HepG2 (cell line): ENCODE results near the gene GSDME.

ENCODE experiments used
- FOXA3 ChIP-seq: IDR thresholded peaks from 2 replicates; pipeline ENCODE4 v1.6.1; 2016; ENCODE audit warnings: missing genetic modification reagents, missing compliant biosample characterization
- TF ChIP-seq, protein P1 (sequence below): sonication (generic); formaldehyde crosslinking; IDR thresholded peaks from 2 replicates; pipeline ENCODE4 v1.5.0; 2020; ENCODE audit warnings: mild to moderate bottlenecking, missing genetic modification reagents, moderate library complexity

- TF ChIP-seq, protein P1, sequence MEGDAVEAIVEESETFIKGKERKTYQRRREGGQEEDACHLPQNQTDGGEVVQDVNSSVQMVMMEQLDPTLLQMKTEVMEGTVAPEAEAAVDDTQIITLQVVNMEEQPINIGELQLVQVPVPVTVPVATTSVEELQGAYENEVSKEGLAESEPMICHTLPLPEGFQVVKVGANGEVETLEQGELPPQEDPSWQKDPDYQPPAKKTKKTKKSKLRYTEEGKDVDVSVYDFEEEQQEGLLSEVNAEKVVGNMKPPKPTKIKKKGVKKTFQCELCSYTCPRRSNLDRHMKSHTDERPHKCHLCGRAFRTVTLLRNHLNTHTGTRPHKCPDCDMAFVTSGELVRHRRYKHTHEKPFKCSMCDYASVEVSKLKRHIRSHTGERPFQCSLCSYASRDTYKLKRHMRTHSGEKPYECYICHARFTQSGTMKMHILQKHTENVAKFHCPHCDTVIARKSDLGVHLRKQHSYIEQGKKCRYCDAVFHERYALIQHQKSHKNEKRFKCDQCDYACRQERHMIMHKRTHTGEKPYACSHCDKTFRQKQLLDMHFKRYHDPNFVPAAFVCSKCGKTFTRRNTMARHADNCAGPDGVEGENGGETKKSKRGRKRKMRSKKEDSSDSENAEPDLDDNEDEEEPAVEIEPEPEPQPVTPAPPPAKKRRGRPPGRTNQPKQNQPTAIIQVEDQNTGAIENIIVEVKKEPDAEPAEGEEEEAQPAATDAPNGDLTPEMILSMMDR (CRISPR knock-in tag), result no peak
- no peak for TF ChIP-seq FOXA3 (CRISPR knock-in tag)
These were observed 42.1 kb downstream of the GSDME start for GRCh38 chr7:24715171-24715570.
